Left lobe of liver (tissue), 2 donors: Measurements from ENCODE around the gene WDFY3. TPM values are rescaled to one million over a fixed set of nuclear protein-coding genes. Genes with fewer than 3 reads are reported as not detected.

ENCODE experiments used
- ATAC-seq: fragments of 200-7000 bp; cut with Tn5 transposase; one replicate; pipeline ENCODE4 v1.9.1; 2020; ENCODE audit warnings: mild to moderate bottlenecking, moderate library complexity
- DNase-seq: peaks from one replicate; pipeline ENCODE4 v3.0.0-alpha.2; 2020; ENCODE audit warnings: low spot score
- total RNA-seq: library from RNA; stranded (reverse); gene quantifications from one replicate; pipeline ENCODE4 v1.2.1, GENCODE V29; 2021
- donor health status: DM: no; HTN: no; CAD: no; lungs with moderate emphysema.
- donor health status: DM: no; HTN: yes; CAD: no.

Gene WDFY3
- total RNA-seq, 1 donor from 2014 or later = 27.0 TPM

- ATAC-seq = no peak
- DNase-seq = no peak
Observed at GRCh38 chr4:84914686-84915395, 51.6 kb downstream of the WDFY3 start.

- ATAC-seq = no peak
- DNase-seq = no peak
Observed at GRCh38 chr4:84913176-84913575, 53.3 kb downstream of the WDFY3 start.

- ATAC-seq = no peak
- no peak for DNase-seq
Observed at GRCh38 chr4:84912741-84913140, 53.7 kb downstream of the WDFY3 start.

GRCh38 chr4:84908876-84909275 is 57.6 kb downstream of the WDFY3 start:
- no peak for DNase-seq

GRCh38 chr4:84907145-84907544 is 59.3 kb downstream of the WDFY3 start:
- ATAC-seq (peak; percentile 37), DNase-seq (no peak)

More at GRCh38 chr4:84908876-84909275, 57.6 kb downstream of the WDFY3 start:
- ATAC-seq = no peak

GRCh38 chr4:84905646-84906045 is 60.8 kb downstream of the WDFY3 start:
- ATAC-seq (no peak), DNase-seq (no peak)

- DNase-seq = no peak
- ATAC-seq = no peak
Observed at GRCh38 chr4:84901740-84902281, 64.7 kb downstream of the WDFY3 start.

- ATAC-seq = no peak
Observed at GRCh38 chr4:84901173-84901572, 65.3 kb downstream of the WDFY3 start.

GRCh38 chr4:84899616-84900015 is 66.9 kb downstream of the WDFY3 start:
- ATAC-seq (no peak), DNase-seq (no peak)

More at GRCh38 chr4:84901173-84901572, 65.3 kb downstream of the WDFY3 start:
- DNase-seq = no peak

GRCh38 chr4:84897516-84897915 is 69.0 kb downstream of the WDFY3 start:
- ATAC-seq (peak; percentile 51), DNase-seq (no peak)

GRCh38 chr4:84895283-84895682 is 71.2 kb downstream of the WDFY3 start:
- ATAC-seq (peak; percentile 49), DNase-seq (no peak)

GRCh38 chr4:84894621-84895020 is 71.9 kb downstream of the WDFY3 start:
- ATAC-seq = peak; percentile 67
- DNase-seq = no peak

GRCh38 chr4:84892950-84893349 is 73.5 kb downstream of the WDFY3 start:
- DNase-seq (no peak), ATAC-seq (no peak)

- no peak for DNase-seq
- ATAC-seq = no peak
Observed at GRCh38 chr4:84887824-84888223, 78.7 kb downstream of the WDFY3 start.

- no peak for ATAC-seq
- no peak for DNase-seq
Observed at GRCh38 chr4:84879651-84880200, 86.8 kb downstream of the WDFY3 start.

- ATAC-seq (no peak), DNase-seq (no peak)
Observed at GRCh38 chr4:84878546-84878945, 87.9 kb downstream of the WDFY3 start.

- ATAC-seq = no peak
- DNase-seq = no peak
Observed at GRCh38 chr4:84878090-84878489, 88.4 kb downstream of the WDFY3 start.

GRCh38 chr4:84877051-84877833 is 89.2 kb downstream of the WDFY3 start:
- ATAC-seq = no peak
- DNase-seq = no peak

- DNase-seq = no peak
Observed at GRCh38 chr4:84875636-84876371, 90.7 kb downstream of the WDFY3 start.

GRCh38 chr4:84874619-84875018 is 91.9 kb downstream of the WDFY3 start:
- ATAC-seq (peak; percentile 74), DNase-seq (no peak)

More at GRCh38 chr4:84875636-84876371, 90.7 kb downstream of the WDFY3 start:
- no peak for ATAC-seq
